Panc1 (cell line): ENCODE results near the gene FPR1.

Experiments
- CTCF ChIP-seq: fragments of 450-650 bp; IDR thresholded peaks from 2 replicates; pipeline ENCODE4 v1.5.1; 2017; ENCODE audit warnings: mild to moderate bottlenecking
- POLR2AphosphoS5 ChIP-seq: IDR thresholded peaks from 2 replicates; pipeline ENCODE4 v1.6.1; 2012; ENCODE audit warnings: mild to moderate bottlenecking, low read depth, low read length, moderate library complexity
- REST ChIP-seq, 2 experiments: IDR thresholded peaks; 2 replicates each; pipeline ENCODE4 v1.6.1; 2011 to 2012; ENCODE audit warnings: low read depth in 2 of 2, control low read depth in 1 of 2, low read length in 1 of 2, mild to moderate bottlenecking in 1 of 2, moderate library complexity in 1 of 2; ENCODE audit not compliant: insufficient read depth in 1 of 2
- SIN3A ChIP-seq: IDR thresholded peaks from 2 replicates; pipeline ENCODE4 v1.6.1; 2012; ENCODE audit warnings: low read depth, mild to moderate bottlenecking, low read length, moderate library complexity, borderline replicate concordance; ENCODE audit not compliant: insufficient read depth
- TCF7L2 ChIP-seq: IDR thresholded peaks from 2 replicates; pipeline ENCODE4 v1.6.1; 2011; ENCODE audit warnings: mild to moderate bottlenecking, low read depth, low read length, inconsistent platforms

- TF ChIP-seq CTCF (no peak), REST (IDR thresholded peaks at IDR 0.05; ENCODE audit: insufficient read depth in 1 of 2, low read depth in 2 of 2, low read length in 1 of 2) (no peak), SIN3A (no peak), POLR2AphosphoS5 (no peak), TCF7L2 (no peak)
Observed at GRCh38 chr19:51737389-51737788, 14.3 kb downstream of the FPR1 start.
